Osteoblast (primary cell): Measurements from ENCODE around the gene ZDHHC14. TPM values are rescaled to one million over a fixed set of nuclear protein-coding genes. Genes with fewer than 3 reads are reported as not detected.

Source experiments
- DNase-seq: peaks from one replicate; pipeline ENCODE4 v3.0.0; 2011; ENCODE audit warnings: low spot score, mixed read lengths; ENCODE audit not compliant: insufficient read length; ENCODE audit errors: missing footprints
- H2AFZ ChIP-seq: 2 replicates; pipeline ENCODE4 v1.6.0; 2011; ENCODE audit warnings: mild to moderate bottlenecking, low read length
- H3K27ac ChIP-seq: 2 replicates; pipeline ENCODE4 v1.5.1; 2011; ENCODE audit warnings: mild to moderate bottlenecking, low read depth, low read length, moderate library complexity
- H3K27me3 ChIP-seq: 2 replicates; pipeline ENCODE4 v1.6.0; 2012; ENCODE audit warnings: mild to moderate bottlenecking, control low read depth, inconsistent platforms, low read length, moderate library complexity; ENCODE audit not compliant: insufficient read depth
- H3K36me3 ChIP-seq: 2 replicates; pipeline ENCODE4 v1.5.1; 2011; ENCODE audit warnings: mild to moderate bottlenecking, low read length, control low read depth, moderate library complexity; ENCODE audit not compliant: insufficient read depth
- H3K4me1 ChIP-seq: 2 replicates; pipeline ENCODE4 v1.5.1; 2011; ENCODE audit warnings: mild to moderate bottlenecking, low read length, control low read depth, moderate library complexity; ENCODE audit not compliant: insufficient read depth
- H3K4me2 ChIP-seq: 2 replicates; pipeline ENCODE4 v1.6.0; 2011; ENCODE audit warnings: mild to moderate bottlenecking, low read length; ENCODE audit not compliant: insufficient read depth
- H3K4me3 ChIP-seq: fragments of 200-600 bp; sonication (generic); 3 replicates; pipeline ENCODE4 v1.5.1; 2012; ENCODE audit warnings: mild to moderate bottlenecking, low read length, inconsistent platforms; ENCODE audit not compliant: insufficient read depth
- H3K79me2 ChIP-seq: 2 replicates; pipeline ENCODE4 v1.6.0; 2012; ENCODE audit warnings: mild to moderate bottlenecking, low read length, control low read depth, inconsistent platforms; ENCODE audit not compliant: insufficient read depth
- H3K9me3 ChIP-seq: 2 replicates; pipeline ENCODE4 v1.5.1; 2011; ENCODE audit warnings: low read depth, low read length, control low read depth
- H4K20me1 ChIP-seq: 2 replicates; pipeline ENCODE4 v1.6.0; 2012; ENCODE audit warnings: mild to moderate bottlenecking, low read length, control low read depth; ENCODE audit not compliant: insufficient read depth
- total RNA-seq: library from RNA; depleted of rRNA; stranded (reverse); fragments of >200 nt; gene quantifications from 2 replicates; pipeline ENCODE4 v1.2.3, GENCODE V29; 2012
- TF ChIP-seq, protein P1 (sequence below): IDR thresholded peaks from 2 replicates; pipeline ENCODE4 v1.5.1; 2011; ENCODE audit warnings: mild to moderate bottlenecking, low read depth, low read length, moderate library complexity; ENCODE audit errors: extremely low read depth

ZDHHC14 gene
- total RNA-seq, 1 donor = 1.4 TPM

GRCh38 chr6:157468054-157468453, 87.1 kb downstream of the ZDHHC14 start:
- no peak overlapping the region for H3K4me3 ChIP-seq
- DNase-seq = no peak
- no peak overlapping the region for H3K4me2 ChIP-seq
- TF ChIP-seq, protein P1, sequence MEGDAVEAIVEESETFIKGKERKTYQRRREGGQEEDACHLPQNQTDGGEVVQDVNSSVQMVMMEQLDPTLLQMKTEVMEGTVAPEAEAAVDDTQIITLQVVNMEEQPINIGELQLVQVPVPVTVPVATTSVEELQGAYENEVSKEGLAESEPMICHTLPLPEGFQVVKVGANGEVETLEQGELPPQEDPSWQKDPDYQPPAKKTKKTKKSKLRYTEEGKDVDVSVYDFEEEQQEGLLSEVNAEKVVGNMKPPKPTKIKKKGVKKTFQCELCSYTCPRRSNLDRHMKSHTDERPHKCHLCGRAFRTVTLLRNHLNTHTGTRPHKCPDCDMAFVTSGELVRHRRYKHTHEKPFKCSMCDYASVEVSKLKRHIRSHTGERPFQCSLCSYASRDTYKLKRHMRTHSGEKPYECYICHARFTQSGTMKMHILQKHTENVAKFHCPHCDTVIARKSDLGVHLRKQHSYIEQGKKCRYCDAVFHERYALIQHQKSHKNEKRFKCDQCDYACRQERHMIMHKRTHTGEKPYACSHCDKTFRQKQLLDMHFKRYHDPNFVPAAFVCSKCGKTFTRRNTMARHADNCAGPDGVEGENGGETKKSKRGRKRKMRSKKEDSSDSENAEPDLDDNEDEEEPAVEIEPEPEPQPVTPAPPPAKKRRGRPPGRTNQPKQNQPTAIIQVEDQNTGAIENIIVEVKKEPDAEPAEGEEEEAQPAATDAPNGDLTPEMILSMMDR = no peak
- H3K27ac ChIP-seq = no peak overlapping the region
- H4K20me1 ChIP-seq = no peaks in the 10 kb centered on the region
- no peaks in the 10 kb centered on the region for H3K4me1 ChIP-seq
- H2AFZ ChIP-seq = no peak overlapping the region
- no peaks in the 10 kb centered on the region for H3K9me3 ChIP-seq
- H3K79me2 ChIP-seq = no peaks in the 10 kb centered on the region
- no peaks in the 10 kb centered on the region for H3K27me3 ChIP-seq
- H3K36me3 ChIP-seq = no peaks in the 10 kb centered on the region

- TF ChIP-seq, protein P1 = no peak
- Histone ChIP-seq H3K9me3 (no peaks in the 10 kb centered on the region), H3K27ac (no peak overlapping the region), H3K4me2 (no peak overlapping the region), H3K79me2 (no peaks in the 10 kb centered on the region), H3K36me3 (no peaks in the 10 kb centered on the region), H3K4me1 (no peaks in the 10 kb centered on the region), H3K4me3 (no peak overlapping the region), H4K20me1 (no peaks in the 10 kb centered on the region), H3K27me3 (no peaks in the 10 kb centered on the region), H2AFZ (no peak overlapping the region)
- no peak for DNase-seq
These were observed 87.6 kb downstream of the ZDHHC14 start for GRCh38 chr6:157468574-157468973.

DNA sequence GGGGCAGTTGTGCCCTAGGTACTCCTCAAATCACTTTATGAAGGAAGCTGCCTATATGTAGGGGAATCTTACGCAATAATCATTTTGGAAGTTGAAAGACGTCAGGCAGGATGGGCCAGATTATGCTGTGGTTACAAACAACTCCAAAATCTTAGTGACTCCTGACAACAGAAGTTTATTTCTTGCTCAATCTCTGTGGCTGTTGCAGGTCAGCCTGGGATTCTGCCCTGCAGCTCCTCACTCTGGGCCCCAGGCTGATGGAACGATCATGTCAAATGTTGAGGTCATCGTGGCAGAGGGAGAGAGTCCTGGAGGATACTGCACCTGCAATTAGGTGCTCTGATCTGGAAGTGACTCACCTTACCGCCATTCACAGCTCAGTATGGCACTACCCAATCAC, 88.4 kb downstream of the ZDHHC14 start:
- H4K20me1 ChIP-seq = no peaks in the 10 kb centered on the region
- H3K36me3 ChIP-seq = no peaks in the 10 kb centered on the region
- no peaks in the 10 kb centered on the region for H3K9me3 ChIP-seq
- H3K4me2 ChIP-seq = no peak overlapping the region
- DNase-seq = no peak
- H3K4me1 ChIP-seq = no peaks in the 10 kb centered on the region
- H3K79me2 ChIP-seq = no peaks in the 10 kb centered on the region
- H3K27me3 ChIP-seq = no peaks in the 10 kb centered on the region
- H3K4me3 ChIP-seq = no peak overlapping the region
- TF ChIP-seq, protein P1 = no peak
- no peak overlapping the region for H3K27ac ChIP-seq
- no peak overlapping the region for H2AFZ ChIP-seq

DNA sequence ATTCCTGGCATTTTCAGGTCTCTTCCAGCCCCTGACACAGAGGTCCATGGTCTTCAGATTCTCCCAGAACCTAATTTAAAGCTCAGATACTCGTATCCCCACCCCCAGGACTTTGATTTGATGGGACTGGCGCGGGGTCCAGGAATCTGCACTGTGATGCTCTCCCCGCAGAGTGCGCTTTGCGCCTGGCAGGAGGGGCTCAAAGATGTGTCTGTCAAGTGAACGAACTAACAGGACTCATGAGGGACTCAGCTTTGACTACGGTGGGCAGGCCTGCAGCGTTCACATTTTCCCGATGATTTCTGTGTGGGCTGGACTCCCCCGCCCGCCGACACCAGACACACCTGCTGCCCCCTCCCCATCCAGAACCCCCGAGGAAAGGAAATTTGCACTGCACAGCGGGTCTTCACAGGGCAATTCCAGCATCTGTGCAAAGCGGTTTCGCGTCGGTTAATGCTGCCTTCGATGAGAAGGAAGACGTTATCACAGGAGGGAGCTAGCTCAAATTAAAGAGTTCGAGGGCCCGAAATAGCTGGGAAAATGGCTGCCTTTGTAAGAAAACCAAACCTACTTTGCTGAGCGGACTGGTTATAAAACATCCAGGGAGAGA, 90.2 kb downstream of the ZDHHC14 start:
- no peaks in the 10 kb centered on the region for H3K27me3 ChIP-seq
- H3K4me1 ChIP-seq = no peaks in the 10 kb centered on the region
- no peaks in the 10 kb centered on the region for H4K20me1 ChIP-seq
- H3K27ac ChIP-seq = no peak overlapping the region
- DNase-seq = no peak
- H3K4me2 ChIP-seq = no peak overlapping the region
- no peak overlapping the region for H3K4me3 ChIP-seq
- no peak overlapping the region for H2AFZ ChIP-seq
- TF ChIP-seq, protein P1 = no peak
- H3K36me3 ChIP-seq = no peaks in the 10 kb centered on the region
- no peaks in the 10 kb centered on the region for H3K9me3 ChIP-seq
- no peaks in the 10 kb centered on the region for H3K79me2 ChIP-seq
